HL-60 (cell line): ENCODE results near the gene BCAR3.
"Not testable (repeated sequence)": the region's sequence is repeated elsewhere in the genome, so short reads cannot be mapped to it uniquely, and the experiment has no call there.

Source experiments
- DNase-seq, 2 experiments: peaks; one replicate each; pipeline ENCODE4 v3.0.0-alpha.2; 2010 to 2020; ENCODE audit warnings: low read depth in 1 of 2, low spot score in 1 of 2
- H3K27ac ChIP-seq: fragments of 250-450 bp; sonication (Bioruptor Pico); replicated peaks from 2 replicates; pipeline ENCODE4 v1.5.1; 2020; ENCODE audit warnings: mild to moderate bottlenecking, moderate library complexity
- H3K27me3 ChIP-seq: fragments of 250-450 bp; sonication (Bioruptor Pico); 2 replicates; pipeline ENCODE4 v1.5.1; 2021; ENCODE audit warnings: mild to moderate bottlenecking, moderate library complexity; ENCODE audit not compliant: insufficient read depth, poor library complexity, severe bottlenecking
- H3K4me3 ChIP-seq: replicated peaks from 2 replicates; pipeline ENCODE4 v1.5.1; 2011; ENCODE audit warnings: mild to moderate bottlenecking, control low read depth, low read length; ENCODE audit not compliant: insufficient read depth
- GABPA ChIP-seq: IDR thresholded peaks from 2 replicates; pipeline ENCODE4 v1.6.1; 2012; ENCODE audit warnings: low read depth
- POLR2AphosphoS5 ChIP-seq: IDR thresholded peaks from 2 replicates; pipeline ENCODE4 v1.6.1; 2012; ENCODE audit warnings: low read depth
- REST ChIP-seq: IDR thresholded peaks from 2 replicates; pipeline ENCODE4 v1.6.1; 2012; ENCODE audit warnings: low read depth; ENCODE audit not compliant: insufficient replicate concordance
- SPI1 ChIP-seq: IDR thresholded peaks from 2 replicates; pipeline ENCODE4 v1.6.1; 2012; ENCODE audit warnings: low read depth, mild to moderate bottlenecking, borderline replicate concordance
- TF ChIP-seq, protein P1 (sequence below): IDR thresholded peaks from one replicate; pipeline ENCODE4 v1.5.1; 2011; ENCODE audit warnings: low read length, control low read depth, inconsistent platforms; ENCODE audit not compliant: insufficient read depth

BCAR3 gene

GRCh38 chr1:93559695-93560094, 121.9 kb downstream of the BCAR3 start:
- no peak overlapping the region for H3K4me3 ChIP-seq
- no peaks in the 10 kb centered on the region for H3K27me3 ChIP-seq
- no peak for DNase-seq
- TF ChIP-seq POLR2AphosphoS5 (no peak), REST (no peak), SPI1 (no peak), GABPA (no peak)
- TF ChIP-seq, protein P1, sequence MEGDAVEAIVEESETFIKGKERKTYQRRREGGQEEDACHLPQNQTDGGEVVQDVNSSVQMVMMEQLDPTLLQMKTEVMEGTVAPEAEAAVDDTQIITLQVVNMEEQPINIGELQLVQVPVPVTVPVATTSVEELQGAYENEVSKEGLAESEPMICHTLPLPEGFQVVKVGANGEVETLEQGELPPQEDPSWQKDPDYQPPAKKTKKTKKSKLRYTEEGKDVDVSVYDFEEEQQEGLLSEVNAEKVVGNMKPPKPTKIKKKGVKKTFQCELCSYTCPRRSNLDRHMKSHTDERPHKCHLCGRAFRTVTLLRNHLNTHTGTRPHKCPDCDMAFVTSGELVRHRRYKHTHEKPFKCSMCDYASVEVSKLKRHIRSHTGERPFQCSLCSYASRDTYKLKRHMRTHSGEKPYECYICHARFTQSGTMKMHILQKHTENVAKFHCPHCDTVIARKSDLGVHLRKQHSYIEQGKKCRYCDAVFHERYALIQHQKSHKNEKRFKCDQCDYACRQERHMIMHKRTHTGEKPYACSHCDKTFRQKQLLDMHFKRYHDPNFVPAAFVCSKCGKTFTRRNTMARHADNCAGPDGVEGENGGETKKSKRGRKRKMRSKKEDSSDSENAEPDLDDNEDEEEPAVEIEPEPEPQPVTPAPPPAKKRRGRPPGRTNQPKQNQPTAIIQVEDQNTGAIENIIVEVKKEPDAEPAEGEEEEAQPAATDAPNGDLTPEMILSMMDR, result no peak
- no peak overlapping the region for H3K27ac ChIP-seq

GRCh38 chr1:93559045-93559444, 122.6 kb downstream of the BCAR3 start:
- H3K27me3 ChIP-seq, result no peaks in the 10 kb centered on the region
- no peak overlapping the region for H3K27ac ChIP-seq
- DNase-seq, result peak in 1 of 2 experiments; percentile 9
- no peak overlapping the region for H3K4me3 ChIP-seq
- TF ChIP-seq GABPA (no peak), SPI1 (peak; percentile 96)

DNA sequence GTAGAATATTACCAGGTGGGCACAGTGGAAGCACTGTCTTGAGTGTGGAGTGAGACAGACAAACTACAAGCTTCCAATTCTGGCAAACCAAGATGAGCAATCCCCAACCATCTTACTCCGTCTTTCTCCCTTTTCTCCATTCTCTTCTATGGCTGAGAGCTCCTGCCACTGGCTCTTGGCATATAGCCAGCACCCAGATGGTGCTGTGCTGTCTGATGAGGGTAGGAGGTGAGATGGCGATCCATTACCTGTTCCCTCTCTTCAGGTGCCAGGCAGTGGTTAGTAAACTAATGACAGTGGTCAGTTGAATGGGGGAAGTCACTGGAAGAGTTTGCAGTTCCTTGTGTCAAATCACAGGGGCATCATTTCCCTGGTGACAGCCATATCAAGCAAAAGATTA, 125.3 kb downstream of the BCAR3 start:
- H3K27me3 ChIP-seq, result no peaks in the 10 kb centered on the region
- TF ChIP-seq REST (no peak), POLR2AphosphoS5 (no peak), SPI1 (no peak), GABPA (no peak)
- TF ChIP-seq, protein P1, result no peak
- no peak overlapping the region for H3K27ac ChIP-seq
- no peak overlapping the region for H3K4me3 ChIP-seq
- no peak for DNase-seq

- TF ChIP-seq, protein P1, result no peak
- TF ChIP-seq REST (no peak), SPI1 (no peak), POLR2AphosphoS5 (no peak), GABPA (no peak)
- Histone ChIP-seq H3K27ac (no peak overlapping the region), H3K4me3 (no peak overlapping the region), H3K27me3 (no peaks in the 10 kb centered on the region)
- no peak for DNase-seq
These were observed 126.5 kb downstream of the BCAR3 start for GRCh38 chr1:93554883-93555872.

- not testable (repeated sequence) for H3K27me3 ChIP-seq, H3K27ac ChIP-seq, DNase-seq, H3K4me3 ChIP-seq
These were observed 127.6 kb downstream of the BCAR3 start for GRCh38 chr1:93553886-93554490.
